SK-N-SH (cell line): ENCODE results near the gene ZSCAN12. TPM values are rescaled to one million over a fixed set of nuclear protein-coding genes. Genes with fewer than 3 reads are reported as not detected.

Source experiments
- CTCF ChIA-PET: fragments of 300-600, 350-600 bp; formaldehyde crosslinking; extraction: SDS; loops from one replicate; lab custom pipeline; 2021; lab: Yijun Ruan, JAX
- POLR2A ChIA-PET: fragments of 350-600 bp; sonication (Branson Sonifier 250); formaldehyde crosslinking; extraction: SDS; loops from one replicate; lab custom pipeline; 2020; ENCODE audit warnings: antibody characterized with exemption, inconsistent platforms; lab: Yijun Ruan, JAX
- DNase-seq: peaks from one replicate; pipeline ENCODE4 v3.0.0; 2012
- H2AFZ ChIP-seq: fragments of 200-600 bp; sonication (generic); 2 replicates; pipeline ENCODE4 v1.8.1; 2016; ENCODE audit warnings: antibody characterized with exemption, mild to moderate bottlenecking, low read depth
- H3F3A ChIP-seq: fragments of 200-600 bp; sonication (generic); replicated peaks from 2 replicates; pipeline ENCODE3; 2016; ENCODE audit warnings: antibody characterized with exemption, mild to moderate bottlenecking; ENCODE audit not compliant: insufficient read depth
- H3K27ac ChIP-seq, 2 experiments: fragments of 200-500 bp in 1 of 2; fragments of 200-600 bp in 1 of 2; sonication (Bioruptor generic) in 1 of 2; sonication (generic), shearing (Covaris generic) in 1 of 2; 2 replicates each; pipeline versions ENCODE4 v1.5.1 to v1.6.1; 2014 to 2016; ENCODE audit warnings: low read depth in 2 of 2, inconsistent platforms in 1 of 2, low read length in 1 of 2, mild to moderate bottlenecking in 1 of 2, mixed read lengths in 1 of 2
- H3K27me3 ChIP-seq: fragments of 200-600 bp; sonication (generic), shearing (Covaris generic); 2 replicates; pipeline ENCODE4 v1.6.1; 2016; ENCODE audit warnings: mixed run types; ENCODE audit not compliant: insufficient read depth
- H3K36me3 ChIP-seq, 2 experiments: fragments of 200-500 bp in 1 of 2; fragments of 200-600 bp in 1 of 2; sonication (Bioruptor generic) in 1 of 2; sonication (generic) in 1 of 2; replicated peaks in 1 of 2; 2 replicates each; pipeline versions ENCODE3 to v1.5.1; 2014 to 2016; ENCODE audit warnings: low read length in 1 of 2, mild to moderate bottlenecking in 1 of 2; ENCODE audit not compliant: insufficient read depth in 2 of 2, control insufficient read depth in 1 of 2
- H3K4me1 ChIP-seq, 2 experiments: fragments of 200-500 bp in 1 of 2; fragments of 200-600 bp in 1 of 2; sonication (Bioruptor generic) in 1 of 2; sonication (generic), shearing (Covaris generic) in 1 of 2; 2 replicates each; pipeline versions ENCODE4 v1.5.1 to v1.6.1; 2014 to 2016; ENCODE audit warnings: low read depth in 1 of 2, low read length in 1 of 2, mixed run types in 1 of 2; ENCODE audit not compliant: insufficient read depth in 2 of 2, control insufficient read depth in 1 of 2
- H3K4me2 ChIP-seq: fragments of 200-600 bp; sonication (generic), shearing (Covaris generic); 2 replicates; pipeline ENCODE4 v1.6.1; 2017; ENCODE audit warnings: mixed run types
- H3K4me3 ChIP-seq, 2 experiments: fragments of 200-500 bp in 1 of 2; fragments of 200-600 bp in 1 of 2; sonication (Bioruptor generic) in 1 of 2; sonication (generic), shearing (Covaris generic) in 1 of 2; 2 replicates each; pipeline versions ENCODE4 v1.5.1 to v1.8.1; 2014 to 2016; ENCODE audit warnings: low read depth in 2 of 2, inconsistent platforms in 1 of 2, low read length in 1 of 2, mild to moderate bottlenecking in 1 of 2, mixed read lengths in 1 of 2, moderate library complexity in 1 of 2
- H3K79me2 ChIP-seq: fragments of 200-600 bp; sonication (generic); 2 replicates; pipeline ENCODE4 v1.8.1; 2017; ENCODE audit warnings: mild to moderate bottlenecking; ENCODE audit not compliant: insufficient read depth
- H3K9ac ChIP-seq: fragments of 200-600 bp; sonication (generic); 2 replicates; pipeline ENCODE4 v1.6.1; 2017; ENCODE audit warnings: mixed run types
- H3K9me2 ChIP-seq: fragments of 200-600 bp; sonication (generic); 2 replicates; pipeline ENCODE4 v1.6.1; 2017; ENCODE audit warnings: mixed run types
- H3K9me3 ChIP-seq: fragments of 200-600 bp; sonication (generic); 2 replicates; pipeline ENCODE4 v1.6.1; 2017; ENCODE audit warnings: mixed run types, mild to moderate bottlenecking, moderate library complexity
- H4K20me1 ChIP-seq: fragments of 200-600 bp; sonication (generic); 2 replicates; pipeline ENCODE4 v1.6.1; 2017; ENCODE audit warnings: mild to moderate bottlenecking, mixed run types; ENCODE audit not compliant: insufficient read depth
- ELF1 ChIP-seq: IDR thresholded peaks from 2 replicates; pipeline ENCODE4 v1.4.0; 2012
- EP300 ChIP-seq, 2 experiments: IDR thresholded peaks; 2 replicates each; pipeline versions ENCODE4 v1.4.0 to v1.6.1; 2012; ENCODE audit warnings: borderline replicate concordance in 1 of 2, low read depth in 1 of 2, low read length in 1 of 2
- FOSL2 ChIP-seq: IDR thresholded peaks from 2 replicates; pipeline ENCODE4 v1.4.0; 2012; ENCODE audit warnings: low read depth, mild to moderate bottlenecking, moderate library complexity, borderline replicate concordance
- FOXJ3 ChIP-seq: sonication (generic); formaldehyde crosslinking; IDR thresholded peaks from 2 replicates; pipeline ENCODE4 v1.5.1; 2020; ENCODE audit warnings: mild to moderate bottlenecking, missing genetic modification reagents
- GABPA ChIP-seq: IDR thresholded peaks from 2 replicates; pipeline ENCODE4 v1.4.0; 2012; ENCODE audit warnings: low read depth, mild to moderate bottlenecking
- GATA2 ChIP-seq: sonication (generic); formaldehyde crosslinking; IDR thresholded peaks from 2 replicates; pipeline ENCODE4 v1.5.0; 2020; ENCODE audit warnings: mild to moderate bottlenecking, missing genetic modification reagents
- JUND ChIP-seq: IDR thresholded peaks from 2 replicates; pipeline ENCODE4 v1.4.0; 2012
- MEF2A ChIP-seq: IDR thresholded peaks from 2 replicates; pipeline ENCODE4 v1.4.0; 2012; ENCODE audit warnings: low read depth, borderline replicate concordance
- MXI1 ChIP-seq: IDR thresholded peaks from 2 replicates; pipeline ENCODE4 v1.6.1; 2012; ENCODE audit warnings: mild to moderate bottlenecking, low read depth, low read length, improper control_type of control experiment
- NFIC ChIP-seq: IDR thresholded peaks from 2 replicates; pipeline ENCODE4 v1.4.0; 2012; ENCODE audit warnings: borderline replicate concordance
- NRF1 ChIP-seq: IDR thresholded peaks from 2 replicates; pipeline ENCODE4 v1.6.1; 2012; ENCODE audit warnings: low read depth, mild to moderate bottlenecking, low read length
- RAD21 ChIP-seq: IDR thresholded peaks from 2 replicates; pipeline ENCODE4 v1.6.1; 2012; ENCODE audit warnings: mild to moderate bottlenecking, low read length
- RFX5 ChIP-seq: IDR thresholded peaks from 2 replicates; pipeline ENCODE4 v1.6.1; 2012; ENCODE audit warnings: mild to moderate bottlenecking, improper control_type of control experiment, low read length
- SIN3A ChIP-seq: IDR thresholded peaks from 2 replicates; pipeline ENCODE4 v1.6.1; 2012; ENCODE audit warnings: low read depth, mild to moderate bottlenecking, low read length, moderate library complexity, borderline replicate concordance
- SMC3 ChIP-seq: IDR thresholded peaks from 2 replicates; pipeline ENCODE4 v1.6.1; 2012; ENCODE audit warnings: low read depth, low read length, improper control_type of control experiment
- TCF12 ChIP-seq: IDR thresholded peaks from 2 replicates; pipeline ENCODE4 v1.4.0; 2012
- TEAD4 ChIP-seq: IDR thresholded peaks from 2 replicates; pipeline ENCODE4 v1.4.0; 2012; ENCODE audit warnings: mild to moderate bottlenecking, borderline replicate concordance; ENCODE audit not compliant: insufficient read depth
- YY1 ChIP-seq: IDR thresholded peaks from 2 replicates; pipeline ENCODE4 v1.4.0; 2012; ENCODE audit warnings: low read depth, mild to moderate bottlenecking
- WGBS: methylation state at CpG from one replicate; pipeline ENCODE4 v1.1.6; 2017; ENCODE audit warnings: low lambda C conversion rate; 5-methylcytosine and 5-hydroxymethylcytosine counted together
- polyA plus RNA-seq, 3 experiments: library from polyadenylated mRNA; depleted of rRNA; stranded (reverse); fragments of >200 nt; gene quantifications; 2 replicates each; pipeline ENCODE4 v1.2.3, GENCODE V29; 2012
- TF ChIP-seq, protein P1 (sequence below): fragments of 200-600 bp; sonication (generic); IDR thresholded peaks from 2 replicates; pipeline ENCODE4 v1.6.1; 2017; ENCODE audit warnings: antibody characterized with exemption, mild to moderate bottlenecking, moderate library complexity
- TF ChIP-seq, protein P2 (sequence below): IDR thresholded peaks from 2 replicates; pipeline ENCODE4; 2012
- TF ChIP-seq, protein P3 (sequence below): fragments of 150-350 bp; IDR thresholded peaks from 2 replicates; pipeline ENCODE4 v1.6.1; 2016; ENCODE audit warnings: mild to moderate bottlenecking, low read depth, low read length

The ZSCAN12 gene
- polyA plus RNA-seq, 1 of the 3 experiments (the other 2 are of a cell fraction), result 1.6 TPM

DNA sequence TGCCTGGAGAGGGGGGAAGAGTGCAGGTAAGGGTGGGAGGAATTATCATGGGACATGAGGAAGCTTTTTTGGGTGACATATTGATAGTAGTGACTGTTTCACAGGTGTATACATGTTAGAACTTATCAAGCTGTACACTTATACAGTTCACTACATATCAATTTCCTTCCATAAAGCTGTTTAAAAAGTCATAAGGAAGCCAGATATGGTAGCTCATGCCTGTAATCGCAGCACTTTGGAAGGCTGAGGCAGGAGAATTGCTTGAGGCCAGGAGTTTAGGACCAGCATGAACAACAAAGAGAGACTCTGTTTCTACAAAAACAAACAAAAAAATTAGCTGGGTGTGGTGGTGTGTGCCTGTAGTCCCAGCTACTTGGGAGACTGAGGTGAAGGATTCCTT is 21.7 kb downstream of the ZSCAN12 start:
- H3F3A ChIP-seq, result peaks cover 4% of the 10 kb centered on the region
- H3K4me2 ChIP-seq, result no peak overlapping the region
- ChIA-PET CTCF (interaction anchor here (0.9 kb wide), 1 partner anchor 22 kb away, joined by 3 read pairs; no protein-coding TSS in a partner anchor), POLR2A (no interaction called here)
- H3K4me1 ChIP-seq, result no peaks in the 10 kb centered on the region; a peak in 1 of 4 replicates
- no peak overlapping the region for H3K27ac ChIP-seq
- TF ChIP-seq RAD21, result no peak
- no peak for TF ChIP-seq GABPA
- TF ChIP-seq, protein P1, sequence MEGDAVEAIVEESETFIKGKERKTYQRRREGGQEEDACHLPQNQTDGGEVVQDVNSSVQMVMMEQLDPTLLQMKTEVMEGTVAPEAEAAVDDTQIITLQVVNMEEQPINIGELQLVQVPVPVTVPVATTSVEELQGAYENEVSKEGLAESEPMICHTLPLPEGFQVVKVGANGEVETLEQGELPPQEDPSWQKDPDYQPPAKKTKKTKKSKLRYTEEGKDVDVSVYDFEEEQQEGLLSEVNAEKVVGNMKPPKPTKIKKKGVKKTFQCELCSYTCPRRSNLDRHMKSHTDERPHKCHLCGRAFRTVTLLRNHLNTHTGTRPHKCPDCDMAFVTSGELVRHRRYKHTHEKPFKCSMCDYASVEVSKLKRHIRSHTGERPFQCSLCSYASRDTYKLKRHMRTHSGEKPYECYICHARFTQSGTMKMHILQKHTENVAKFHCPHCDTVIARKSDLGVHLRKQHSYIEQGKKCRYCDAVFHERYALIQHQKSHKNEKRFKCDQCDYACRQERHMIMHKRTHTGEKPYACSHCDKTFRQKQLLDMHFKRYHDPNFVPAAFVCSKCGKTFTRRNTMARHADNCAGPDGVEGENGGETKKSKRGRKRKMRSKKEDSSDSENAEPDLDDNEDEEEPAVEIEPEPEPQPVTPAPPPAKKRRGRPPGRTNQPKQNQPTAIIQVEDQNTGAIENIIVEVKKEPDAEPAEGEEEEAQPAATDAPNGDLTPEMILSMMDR, result no peak
- no peak for TF ChIP-seq MXI1
- TF ChIP-seq JUND, result no peak
- no peak for TF ChIP-seq GATA2 (CRISPR knock-in tag)
- no peak for TF ChIP-seq EP300 (IDR thresholded peaks at IDR 0.05; ENCODE audit: borderline replicate concordance in 1 of 2, low read depth in 1 of 2, low read length in 1 of 2)
- no peak for TF ChIP-seq NRF1
- TF ChIP-seq ELF1, result no peak
- TF ChIP-seq SMC3, result no peak
- no peak for TF ChIP-seq RFX5
- TF ChIP-seq, protein P2, sequence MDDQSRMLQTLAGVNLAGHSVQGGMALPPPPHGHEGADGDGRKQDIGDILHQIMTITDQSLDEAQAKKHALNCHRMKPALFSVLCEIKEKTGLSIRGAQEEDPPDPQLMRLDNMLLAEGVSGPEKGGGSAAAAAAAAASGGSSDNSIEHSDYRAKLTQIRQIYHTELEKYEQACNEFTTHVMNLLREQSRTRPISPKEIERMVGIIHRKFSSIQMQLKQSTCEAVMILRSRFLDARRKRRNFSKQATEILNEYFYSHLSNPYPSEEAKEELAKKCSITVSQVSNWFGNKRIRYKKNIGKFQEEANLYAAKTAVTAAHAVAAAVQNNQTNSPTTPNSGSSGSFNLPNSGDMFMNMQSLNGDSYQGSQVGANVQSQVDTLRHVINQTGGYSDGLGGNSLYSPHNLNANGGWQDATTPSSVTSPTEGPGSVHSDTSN, result no peak
- TF ChIP-seq NFIC, result no peak
- 95% methylated on average over 1 of the region's 1 CpG for WGBS
- no peaks in the 10 kb centered on the region for H3K9me2 ChIP-seq
- H3K27me3 ChIP-seq, result no peaks in the 10 kb centered on the region
- no peak for DNase-seq
- no peak overlapping the region for H3K9ac ChIP-seq
- peaks cover 11% of the 10 kb centered on the region for H3K79me2 ChIP-seq
- no peak overlapping the region for H2AFZ ChIP-seq
- 0 out of 2 replicates have a peak, but pooled peaks cover 7% of the 10 kb centered on the region for H3K9me3 ChIP-seq
- no peaks in the 10 kb centered on the region for H4K20me1 ChIP-seq
- H3K4me3 ChIP-seq, result no peak overlapping the region
- H3K36me3 ChIP-seq, result peaks cover 53 to 59% of the 10 kb centered on the region in 2 experiments

DNA sequence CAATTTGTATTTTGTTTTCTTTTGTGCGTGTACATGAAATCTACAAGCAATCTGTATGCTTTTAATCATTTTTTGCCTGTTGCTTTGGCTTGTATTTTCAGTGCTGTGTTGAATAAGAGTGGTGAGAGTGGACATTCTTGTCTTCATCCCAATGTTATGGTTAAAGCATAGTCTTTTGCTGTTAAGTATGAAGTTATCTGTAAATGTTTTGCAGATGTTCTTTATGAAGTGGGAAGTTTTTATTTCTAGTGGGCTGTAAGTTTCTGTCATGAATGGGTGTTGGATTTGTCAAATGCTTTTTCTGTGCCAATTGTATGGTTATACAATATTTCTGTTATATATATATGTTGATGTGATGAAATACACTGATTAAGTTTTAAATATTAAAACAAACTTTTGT is 25.6 kb downstream of the ZSCAN12 start:
- Histone ChIP-seq H3K27ac (no peak overlapping the region), H3K9me2 (no peaks in the 10 kb centered on the region), H3K36me3 (peaks cover 18 to 20% of the 10 kb centered on the region in 2 experiments), H4K20me1 (no peaks in the 10 kb centered on the region), H3F3A (peaks cover 8% of the 10 kb centered on the region), H3K4me3 (no peak overlapping the region), H3K79me2 (no peaks in the 10 kb centered on the region), H2AFZ (no peak overlapping the region), H3K4me2 (no peak overlapping the region), H3K4me1 (no peaks in the 10 kb centered on the region), H3K27me3 (no peaks in the 10 kb centered on the region), H3K9me3 (0 out of 2 replicates have a peak, but pooled peaks cover 2% of the 10 kb centered on the region), H3K9ac (no peak overlapping the region)
- CTCF ChIA-PET, result no interaction called here
- POLR2A ChIA-PET, result no interaction called here
- 95% methylated on average over 1 of the region's 1 CpG for WGBS
- DNase-seq, result no peak
- TF ChIP-seq TCF12 (no peak), JUND (no peak), GATA2 (CRISPR knock-in tag) (no peak), FOXJ3 (CRISPR knock-in tag) (no peak), MEF2A (no peak), MXI1 (no peak), YY1 (no peak), NFIC (no peak), TEAD4 (no peak), SIN3A (no peak), FOSL2 (no peak), SMC3 (no peak)
- TF ChIP-seq, protein P2, result no peak
- TF ChIP-seq, protein P1, result no peak
- TF ChIP-seq, protein P3, sequence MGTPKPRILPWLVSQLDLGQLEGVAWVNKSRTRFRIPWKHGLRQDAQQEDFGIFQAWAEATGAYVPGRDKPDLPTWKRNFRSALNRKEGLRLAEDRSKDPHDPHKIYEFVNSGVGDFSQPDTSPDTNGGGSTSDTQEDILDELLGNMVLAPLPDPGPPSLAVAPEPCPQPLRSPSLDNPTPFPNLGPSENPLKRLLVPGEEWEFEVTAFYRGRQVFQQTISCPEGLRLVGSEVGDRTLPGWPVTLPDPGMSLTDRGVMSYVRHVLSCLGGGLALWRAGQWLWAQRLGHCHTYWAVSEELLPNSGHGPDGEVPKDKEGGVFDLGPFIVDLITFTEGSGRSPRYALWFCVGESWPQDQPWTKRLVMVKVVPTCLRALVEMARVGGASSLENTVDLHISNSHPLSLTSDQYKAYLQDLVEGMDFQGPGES, result no peak
